Pancreas (tissue), 10 donors: Measurements from ENCODE around the gene CYB561A3. TPM values are rescaled to one million over a fixed set of nuclear protein-coding genes. Genes with fewer than 3 reads are reported as not detected.

ENCODE experiments used
- ATAC-seq, 4 donors: fragments of 200-7000 bp; cut with Tn5 transposase; one replicate each; pipeline versions ENCODE4 v1.8.0 to v1.9.1; 2020; ENCODE audit warnings: mild to moderate bottlenecking in 4 of 4, moderate library complexity in 4 of 4
- DNase-seq, 6 donors: peaks; one replicate each; pipeline ENCODE4 v3.0.0-alpha.2; 2020
- FAIRE-seq: peaks from 2 replicates; lab custom pipeline; 2012; peaks lifted over from hg19 to GRCh38; lab: Jason Lieb, UNC
- H3K27ac ChIP-seq, 4 donors: fragments of 200-600 bp; sonication (generic); 1 replicate in 3 of 4; 2 replicates in 1 of 4; pipeline versions ENCODE4 v1.5.0 to v1.8.0; 2020
- H3K27me3 ChIP-seq, 4 donors: fragments of 200-600 bp; one replicate each; pipeline ENCODE4 v1.8.0; 2021
- H3K36me3 ChIP-seq, 3 donors: fragments of 200-600 bp; sonication (generic) in 1 of 3; one replicate each; pipeline versions ENCODE4 v1.5.0 to v1.8.0; 2020 to 2021
- H3K4me1 ChIP-seq, 3 donors: fragments of 200-600 bp; one replicate each; pipeline ENCODE4 v1.8.0; 2021
- H3K4me3 ChIP-seq, 4 donors: fragments of 200-600 bp; sonication (generic) in 2 of 4; one replicate each; pipeline versions ENCODE4 v1.5.0 to v1.8.0; 2020 to 2021
- H3K9me3 ChIP-seq, 4 donors: fragments of 200-600 bp; one replicate each; pipeline ENCODE4 v1.8.0; 2021
- CTCF ChIP-seq, 4 donors: fragments of 200-600 bp; sonication (generic) in 3 of 4; IDR thresholded peaks; one replicate each; pipeline versions ENCODE4 v1.5.0 to v1.8.0; 2021; ENCODE audit warnings: antibody characterized with exemption in 4 of 4
- WGBS, 2 donors: extraction: QIAGEN DNeasy Blood & Tissue Kit; methylation state at CpG; one replicate each; pipeline ENCODE4 v1.1.7; 2013; 5-methylcytosine and 5-hydroxymethylcytosine counted together
- intact Hi-C, 3 donors: fragments of 100-400 bp; cut with DNase I; formaldehyde crosslinking; loops; one replicate each; pipeline versions ENCODE4 v1.11.1 to v1.14.2; 2022
- polyA plus RNA-seq, 2 donors: library from polyadenylated mRNA; stranded (reverse); fragments of 200-250 nt; gene quantifications; one replicate each; pipeline ENCODE4 v1.2.3, GENCODE V29; 2013
- total RNA-seq, 6 donors: library from RNA; stranded (reverse); fragmentation: NEBNext Ultra II Directional in 4 of 6; extraction: Animal tissue kit (Norgen Biotek cat#: 25700) in 4 of 6; gene quantifications; one replicate each; pipeline versions ENCODE4 v1.2.1 to v1.2.4, GENCODE V29; 2021 to 2023
- donor health status: healthy with polysubstance abuse.
- donor health status: DM: no; HTN: no; CAD: no; lungs with moderate emphysema.
- donor health status: DM: no; HTN: no; CAD: no.
- donor health status: control.
- donor health status: control.
- donor health status: Bipolar disorder and iron deficiency.
- donor health status: DM: yes; HTN: yes; CAD: no.
- donor health status: DM: no; HTN: no; CAD: no.
- donor health status: DM: no; HTN: no; CAD: no.
- donor health status: DM: yes; HTN: yes; CAD: no.

Gene CYB561A3
- total and polyA plus RNA-seq, 8 donors: 14.8 to 26.2 (median 22.1) TPM

GRCh38 chr11:61309739-61310138 lies 51.9 kb downstream of the CYB561A3 start:
- no peak for ATAC-seq

GRCh38 chr11:61309141-61309540 lies 52.5 kb downstream of the CYB561A3 start:
- no peaks in the 10 kb centered on the region for H3K4me1 ChIP-seq
- no peak overlapping the region for H3K4me3 ChIP-seq
- no peak for ATAC-seq
- no peak for FAIRE-seq
- TF ChIP-seq CTCF (IDR thresholded peaks at IDR 0.05): no peak
- H3K9me3 ChIP-seq: no peaks in the 10 kb centered on the region
- intact Hi-C loops: no loop called here
- H3K27ac ChIP-seq: no peak overlapping the region
- peaks cover 4 to 81% (median 34%) of the 10 kb centered on the region in 3 donors for H3K36me3 ChIP-seq
- H3K27me3 ChIP-seq: no peaks in the 10 kb centered on the region
- WGBS, 2 donors: 89% methylated on average over 4 of the region's 4 CpGs
- no peak for DNase-seq

More at GRCh38 chr11:61309739-61310138, 51.9 kb downstream of the CYB561A3 start:
- Histone ChIP-seq H3K27me3 (no peaks in the 10 kb centered on the region), H3K4me1 (no peaks in the 10 kb centered on the region), H3K9me3 (no peaks in the 10 kb centered on the region), H3K27ac (no peak overlapping the region), H3K4me3 (no peak overlapping the region), H3K36me3 (peaks cover 4 to 84% (median 34%) of the 10 kb centered on the region in 3 donors)
- intact Hi-C loops: no loop called here
- 93 to 96% methylated on average over 7 of the region's 7 CpGs for WGBS, 2 donors
- TF ChIP-seq CTCF (IDR thresholded peaks at IDR 0.05): no peak
- DNase-seq (no peak), FAIRE-seq (no peak)

- peaks cover 4 to 81% (median 20%) of the 10 kb centered on the region in 3 donors for H3K36me3 ChIP-seq
- no peak for ATAC-seq
- intact Hi-C loops: no loop called here
- no peaks in the 10 kb centered on the region for H3K27me3 ChIP-seq
- TF ChIP-seq CTCF (IDR thresholded peaks at IDR 0.05): no peak
- 80 to 86% methylated on average over 1 of the region's 1 CpG for WGBS, 2 donors
- no peaks in the 10 kb centered on the region for H3K4me1 ChIP-seq
- H3K27ac ChIP-seq: no peak overlapping the region
- H3K9me3 ChIP-seq: no peaks in the 10 kb centered on the region
- no peak for DNase-seq
- H3K4me3 ChIP-seq: no peak overlapping the region
- no peak for FAIRE-seq
These were observed 54.3 kb downstream of the CYB561A3 start for GRCh38 chr11:61307354-61307753.

- H3K4me3 ChIP-seq: no peak overlapping the region
- no peaks in the 10 kb centered on the region for H3K9me3 ChIP-seq
- DNase-seq (no peak), ATAC-seq (no peak), FAIRE-seq (no peak)
- intact Hi-C loops: no loop called here
- no peaks in the 10 kb centered on the region for H3K27me3 ChIP-seq
- peaks cover 0 to 81% (median 16%) of the 10 kb centered on the region in 3 donors for H3K36me3 ChIP-seq
- H3K27ac ChIP-seq: no peak overlapping the region
- 89 to 100% methylated on average over 1 of the region's 1 CpG for WGBS, 2 donors
- no peak for TF ChIP-seq CTCF (IDR thresholded peaks at IDR 0.05)
- H3K4me1 ChIP-seq: no peaks in the 10 kb centered on the region
These were observed 55.5 kb downstream of the CYB561A3 start for GRCh38 chr11:61306221-61306620.

- no peaks in the 10 kb centered on the region for H3K9me3 ChIP-seq
- H3K4me1 ChIP-seq: no peaks in the 10 kb centered on the region
- peaks cover 0 to 81% (median 18%) of the 10 kb centered on the region in 3 donors for H3K36me3 ChIP-seq
- no peak overlapping the region for H3K27ac ChIP-seq
- TF ChIP-seq CTCF (IDR thresholded peaks at IDR 0.05): no peak
- no peak for FAIRE-seq
- no peak for DNase-seq
- no peak overlapping the region for H3K4me3 ChIP-seq
- intact Hi-C loops: no loop called here
- no peak for ATAC-seq
- 95 to 97% methylated on average over 7 of the region's 7 CpGs for WGBS, 2 donors
- H3K27me3 ChIP-seq: no peaks in the 10 kb centered on the region
These were observed 56.3 kb downstream of the CYB561A3 start for GRCh38 chr11:61305417-61305816.
